Activated naive CD8-positive, alpha-beta T cell (primary cell): ENCODE data around the gene RIGI.
A peak's percentile ranks its signal among the peaks of the same experiment; 100 is the strongest.

Experiments
- H3K27ac Mint-ChIP-seq: one replicate; pipeline ENCODE4 v1.8.0; 2021; ENCODE audit warnings: mixed read lengths
- H3K27me3 Mint-ChIP-seq: one replicate; pipeline ENCODE4 v1.8.0; 2021; ENCODE audit warnings: mixed read lengths
- H3K36me3 Mint-ChIP-seq: one replicate; pipeline ENCODE4 v1.8.0; 2021; ENCODE audit warnings: mixed read lengths
- H3K4me1 Mint-ChIP-seq: one replicate; pipeline ENCODE4 v1.8.0; 2021; ENCODE audit warnings: low read depth, mixed read lengths
- H3K4me3 Mint-ChIP-seq: one replicate; pipeline ENCODE4 v1.8.0; 2021; ENCODE audit warnings: mild to moderate bottlenecking, mixed read lengths
- H3K9me3 Mint-ChIP-seq: one replicate; pipeline ENCODE4 v1.8.0; 2021; ENCODE audit warnings: low read depth, mixed read lengths

The RIGI gene

GRCh38 chr9:32526041-32526706, at the start of gene RIGI:
Gene RIGI, minus strand, starts transcription at chr9:32526196. Its CDS starts 30 bp downstream, at chr9:32526166.
- Mint-ChIP-seq H3K4me3 (peak within 1 kb of the TSS; percentile 88), H3K27ac (peak within 1 kb of the TSS; percentile 91), H3K36me3 (peaks cover 15% of the 10 kb centered on the region), H3K9me3 (peaks cover 9% of the 10 kb centered on the region), H3K4me1 (peaks cover 54% of the 10 kb centered on the region), H3K27me3 (no peaks in the 10 kb centered on the region)

DNA sequence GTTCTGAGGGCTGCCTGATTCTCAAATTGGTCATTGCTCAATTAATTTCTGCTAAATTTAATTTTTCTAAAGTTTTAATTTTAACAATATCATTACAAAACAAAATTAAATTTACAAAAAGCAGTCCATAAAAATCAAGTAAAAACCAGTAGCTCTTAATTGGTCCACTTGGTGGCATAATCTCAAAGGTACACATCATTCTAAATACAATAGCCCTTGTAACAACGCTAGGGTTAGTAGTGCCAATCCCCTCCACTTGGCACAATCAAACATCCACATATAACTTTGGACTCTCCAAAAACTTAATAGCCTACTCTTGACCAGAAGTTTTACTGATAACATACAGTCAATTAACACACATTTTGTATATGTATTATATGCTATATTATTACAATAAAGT, 48.9 kb upstream of the RIGI start:
- Mint-ChIP-seq H3K27ac (no peak overlapping the region), H3K27me3 (peaks cover under 1% of the 10 kb centered on the region), H3K36me3 (peaks cover 4% of the 10 kb centered on the region), H3K4me1 (peaks cover 25% of the 10 kb centered on the region), H3K9me3 (no peaks in the 10 kb centered on the region), H3K4me3 (no peak overlapping the region)

GRCh38 chr9:32573821-32574220, 47.8 kb upstream of the RIGI start:
- Mint-ChIP-seq H3K4me3 (peak overlapping the region; percentile 99), H3K36me3 (peaks cover 4% of the 10 kb centered on the region), H3K27ac (peak overlapping the region; percentile 94), H3K27me3 (no peaks in the 10 kb centered on the region), H3K4me1 (peaks cover 26% of the 10 kb centered on the region), H3K9me3 (no peaks in the 10 kb centered on the region)

DNA sequence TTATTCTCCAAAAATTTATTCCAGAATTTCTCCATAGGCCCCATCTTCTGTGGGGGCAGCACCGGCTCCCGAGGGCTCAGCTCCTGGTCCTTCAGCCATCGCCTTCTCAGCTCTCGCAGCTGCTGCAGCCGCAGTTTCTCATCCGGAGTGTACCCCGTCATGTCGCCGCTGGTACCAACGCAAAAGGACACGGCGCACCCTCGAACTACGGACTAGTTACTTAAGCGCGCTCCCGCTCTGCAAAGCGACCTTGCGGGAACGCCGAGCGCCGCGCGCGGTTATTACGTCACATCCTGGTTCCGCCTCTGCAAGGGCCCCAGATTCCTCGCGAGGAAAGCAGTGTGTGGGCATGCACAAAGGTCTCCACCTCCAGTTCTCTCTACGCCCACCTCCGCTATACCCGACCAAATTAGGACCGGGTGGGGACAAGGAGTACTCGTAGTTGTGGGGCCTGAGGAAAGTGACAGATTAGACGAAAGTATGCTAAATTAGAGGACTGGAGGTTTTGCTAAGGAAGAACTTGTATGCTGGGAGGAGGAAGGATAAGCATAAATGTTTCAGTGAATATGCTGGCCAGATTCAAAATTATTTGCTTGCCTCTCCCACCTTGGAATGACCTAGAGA, 47.0 kb upstream of the RIGI start, which contains the start of gene NDUFB6:
NDUFB6 (minus strand) TSS at position 260 of the 624 bp plus-strand sequence; CDS start at position 161, 99 bp downstream.
- Mint-ChIP-seq H3K27ac (peak within 1 kb of the TSS; percentile 94), H3K4me1 (peaks cover 30% of the 10 kb centered on the region), H3K36me3 (peaks cover 6% of the 10 kb centered on the region), H3K27me3 (no peaks in the 10 kb centered on the region), H3K9me3 (no peaks in the 10 kb centered on the region), H3K4me3 (peak within 1 kb of the TSS; percentile 99)

- H3K9me3 Mint-ChIP-seq: no peaks in the 10 kb centered on the region
- peak overlapping the region; percentile 99 for H3K4me3 Mint-ChIP-seq
- peaks cover 7% of the 10 kb centered on the region for H3K36me3 Mint-ChIP-seq
- peaks cover 30% of the 10 kb centered on the region for H3K4me1 Mint-ChIP-seq
- H3K27ac Mint-ChIP-seq: peak overlapping the region; percentile 94
- H3K27me3 Mint-ChIP-seq: no peaks in the 10 kb centered on the region
Measured at GRCh38 chr9:32571969-32572899, 46.2 kb upstream of the RIGI start.

GRCh38 chr9:32570262-32570661, 44.3 kb upstream of the RIGI start:
- Mint-ChIP-seq H3K27me3 (no peaks in the 10 kb centered on the region), H3K27ac (peak overlapping the region; percentile 10), H3K36me3 (peaks cover 10% of the 10 kb centered on the region), H3K4me1 (peaks cover 34% of the 10 kb centered on the region), H3K9me3 (no peaks in the 10 kb centered on the region), H3K4me3 (peak overlapping the region; percentile 25)

- Mint-ChIP-seq H3K27ac (no peak overlapping the region), H3K4me1 (peaks cover 34% of the 10 kb centered on the region), H3K36me3 (peaks cover 10% of the 10 kb centered on the region), H3K4me3 (no peak overlapping the region), H3K9me3 (no peaks in the 10 kb centered on the region), H3K27me3 (no peaks in the 10 kb centered on the region)
Measured at GRCh38 chr9:32566770-32567169, 40.8 kb upstream of the RIGI start.

DNA sequence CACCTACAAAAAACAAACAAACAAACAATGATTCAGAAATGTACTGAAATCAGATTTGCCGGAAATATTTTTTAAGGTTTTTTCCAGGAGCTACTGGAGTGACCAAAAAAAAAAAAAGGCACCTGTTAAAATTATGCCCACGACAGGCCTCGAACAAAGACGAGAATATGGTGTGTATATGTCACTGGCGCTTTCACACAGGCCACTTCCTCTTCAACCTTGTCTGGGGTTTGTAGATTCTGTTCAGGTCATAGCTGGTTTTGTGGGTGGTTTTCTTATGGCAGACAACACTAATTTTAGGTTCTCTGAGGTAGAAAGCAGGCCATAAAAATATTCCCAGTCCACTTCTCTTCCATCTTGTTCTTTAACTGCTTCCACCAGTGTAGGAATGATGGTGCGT, 40.0 kb upstream of the RIGI start:
- Mint-ChIP-seq H3K4me1 (peaks cover 34% of the 10 kb centered on the region), H3K4me3 (no peak overlapping the region), H3K27ac (no peak overlapping the region), H3K36me3 (peaks cover 10% of the 10 kb centered on the region), H3K27me3 (no peaks in the 10 kb centered on the region), H3K9me3 (no peaks in the 10 kb centered on the region)

DNA sequence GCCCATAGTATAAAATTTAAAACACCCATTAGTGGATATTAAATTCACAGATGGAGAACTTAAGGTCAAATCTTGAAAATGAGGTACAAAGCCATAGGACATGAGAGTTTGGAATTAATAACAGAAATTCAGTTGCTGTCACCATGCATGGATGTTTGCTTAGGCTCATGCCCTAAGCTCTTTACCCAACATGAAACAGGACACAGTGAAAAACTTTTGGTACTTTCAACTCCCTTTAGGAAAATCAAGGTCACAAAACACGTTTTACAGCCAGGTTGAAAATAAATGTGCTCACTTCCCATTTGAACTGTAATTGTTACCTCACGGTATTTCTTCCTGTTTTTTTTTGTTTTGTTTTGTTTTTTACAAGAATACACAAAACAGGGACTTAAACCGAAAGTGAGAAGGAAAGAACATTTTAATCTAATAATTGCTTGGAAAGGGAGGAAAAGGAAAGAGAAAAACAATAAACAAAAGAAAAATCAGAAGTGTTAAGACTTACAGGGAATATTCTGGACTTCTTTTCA, 32.5 kb upstream of the RIGI start:
- Mint-ChIP-seq H3K9me3 (no peaks in the 10 kb centered on the region), H3K36me3 (no peaks in the 10 kb centered on the region), H3K27me3 (no peaks in the 10 kb centered on the region), H3K27ac (no peak overlapping the region), H3K4me1 (peaks cover 44% of the 10 kb centered on the region), H3K4me3 (no peak overlapping the region)

GRCh38 chr9:32554591-32554990, 28.6 kb upstream of the RIGI start:
- H3K9me3 Mint-ChIP-seq: no peaks in the 10 kb centered on the region
- peak overlapping the region; percentile 61 for H3K27ac Mint-ChIP-seq
- H3K36me3 Mint-ChIP-seq: peaks cover 2% of the 10 kb centered on the region
- peaks cover 43% of the 10 kb centered on the region for H3K4me1 Mint-ChIP-seq
- H3K27me3 Mint-ChIP-seq: no peaks in the 10 kb centered on the region
- no peak overlapping the region for H3K4me3 Mint-ChIP-seq

DNA sequence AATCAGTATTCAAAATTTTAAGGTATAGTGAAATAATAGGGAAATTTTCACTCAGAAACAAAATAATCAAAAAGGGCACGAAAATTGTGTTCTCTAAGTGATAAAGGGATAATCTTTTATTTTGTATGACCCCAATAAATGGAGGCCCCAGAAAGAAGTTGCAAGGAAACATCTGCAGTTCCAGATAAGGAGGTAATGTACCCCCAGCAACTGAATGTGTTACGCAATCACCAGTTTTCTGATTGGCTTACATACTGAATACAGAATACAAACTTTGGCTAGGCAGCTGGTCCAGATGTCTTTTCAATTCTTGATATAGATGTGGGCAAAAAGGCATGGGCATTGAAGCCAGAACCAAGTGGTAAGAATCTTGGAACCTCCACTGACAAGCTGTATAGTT, 28.1 kb upstream of the RIGI start:
- H3K36me3 Mint-ChIP-seq: peaks cover 2% of the 10 kb centered on the region
- H3K4me1 Mint-ChIP-seq: peaks cover 44% of the 10 kb centered on the region
- H3K27ac Mint-ChIP-seq: peak overlapping the region; percentile 61
- peak overlapping the region; percentile 52 for H3K4me3 Mint-ChIP-seq
- no peaks in the 10 kb centered on the region for H3K9me3 Mint-ChIP-seq
- H3K27me3 Mint-ChIP-seq: no peaks in the 10 kb centered on the region

DNA sequence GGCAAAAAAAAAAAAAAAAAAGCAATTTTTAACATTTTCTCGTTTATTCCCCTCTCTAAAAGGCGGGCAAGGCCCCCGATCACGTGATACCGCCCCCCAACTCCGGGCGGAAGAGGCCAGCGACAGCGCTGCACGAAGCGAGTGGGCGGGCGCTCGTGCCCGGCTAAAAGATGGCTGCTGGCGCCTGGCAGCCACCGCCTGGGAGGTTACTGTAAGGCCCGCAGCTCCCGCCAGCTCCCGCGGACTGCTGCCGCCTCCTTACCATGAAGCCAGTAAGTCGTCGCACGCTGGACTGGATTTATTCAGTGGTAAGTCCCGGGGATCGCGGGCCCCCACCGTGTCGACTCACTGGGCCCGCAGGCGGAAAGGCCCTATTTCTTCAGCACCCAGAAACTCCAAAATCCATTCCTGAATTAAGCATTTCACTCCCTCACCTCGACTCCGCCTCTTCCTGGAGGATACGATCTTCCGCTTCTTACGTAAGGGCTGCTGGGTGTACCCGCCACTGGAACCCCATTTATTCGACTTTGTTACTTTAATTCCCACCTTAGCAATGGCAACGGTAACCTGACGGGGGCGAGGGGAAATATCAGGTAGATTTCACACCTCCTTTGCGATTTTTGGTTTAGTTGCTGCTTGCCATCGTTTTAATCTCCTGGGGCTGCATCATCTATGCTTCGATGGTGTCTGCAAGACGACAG, 26.3 kb upstream of the RIGI start, which contains the start of the genes SMIM27 and TOPORS:
SMIM27 (plus strand) TSS at position 156 of the 701 bp plus-strand sequence; CDS start at position 264, 108 bp downstream.
TOPORS (minus strand) TSS at position 415 of the 701 bp plus-strand sequence; CDS start at position 265, 150 bp downstream.
- Mint-ChIP-seq H3K27ac (peak within 1 kb of the TSS; percentile 100), H3K4me3 (peak within 1 kb of the TSS; percentile 100), H3K9me3 (no peaks in the 10 kb centered on the region), H3K27me3 (no peaks in the 10 kb centered on the region), H3K36me3 (peaks cover 2% of the 10 kb centered on the region), H3K4me1 (peaks cover 49% of the 10 kb centered on the region)

- Mint-ChIP-seq H3K36me3 (peaks cover 2% of the 10 kb centered on the region), H3K27me3 (no peaks in the 10 kb centered on the region), H3K9me3 (no peaks in the 10 kb centered on the region), H3K4me1 (peaks cover 55% of the 10 kb centered on the region), H3K4me3 (peak overlapping the region; percentile 100), H3K27ac (peak overlapping the region; percentile 100)
Measured at GRCh38 chr9:32551276-32552051, 25.5 kb upstream of the RIGI start.
